GM23338 (cell line): ENCODE results near the gene EPS8. TPM values are rescaled to one million over a fixed set of nuclear protein-coding genes. Genes with fewer than 3 reads are reported as not detected.

Experiments
- ATAC-seq: fragments of 200-7000 bp; cut with Tn5 transposase; 3 replicates; pipeline ENCODE4 v1.9.1; 2020
- DNase-seq: peaks from one replicate; pipeline ENCODE4 v3.0.0-alpha.2; 2015; ENCODE audit warnings: low spot score
- H2AFZ ChIP-seq: fragments of 200-600 bp; sonication (generic); 2 replicates; pipeline ENCODE4 v1.8.0; 2016; ENCODE audit warnings: antibody characterized with exemption, mild to moderate bottlenecking, moderate library complexity
- H3F3A ChIP-seq: fragments of 200-600 bp; sonication (generic); replicated peaks from 2 replicates; pipeline ENCODE4 v1.8.0; 2017; ENCODE audit warnings: antibody characterized with exemption, mixed run types, low read depth
- H3K27ac ChIP-seq: fragments of 200-600 bp; sonication (generic); 2 replicates; pipeline ENCODE4 v1.6.1; 2016; ENCODE audit warnings: low read depth
- H3K27me3 ChIP-seq: fragments of 200-600 bp; sonication (generic); 2 replicates; pipeline ENCODE4 v1.8.0; 2016; ENCODE audit warnings: mild to moderate bottlenecking, mixed run types, moderate library complexity; ENCODE audit not compliant: insufficient read depth
- H3K36me3 ChIP-seq: fragments of 200-600 bp; sonication (generic); 2 replicates; pipeline ENCODE4 v1.8.0; 2016; ENCODE audit warnings: mild to moderate bottlenecking; ENCODE audit not compliant: insufficient read depth
- H3K4me1 ChIP-seq: fragments of 200-600 bp; sonication (generic); 2 replicates; pipeline ENCODE4 v1.8.0; 2016; ENCODE audit warnings: mild to moderate bottlenecking, moderate library complexity; ENCODE audit not compliant: insufficient read depth
- H3K4me2 ChIP-seq: fragments of 200-600 bp; sonication (generic); 2 replicates; pipeline ENCODE4 v1.7.1; 2017; ENCODE audit warnings: mixed run types
- H3K4me3 ChIP-seq: fragments of 200-600 bp; sonication (generic); 2 replicates; pipeline ENCODE4 v1.6.1; 2016; ENCODE audit warnings: mixed run types
- H3K79me2 ChIP-seq: fragments of 200-600 bp; sonication (generic); replicated peaks from 2 replicates; pipeline ENCODE4 v1.8.0; 2017; ENCODE audit warnings: mild to moderate bottlenecking; ENCODE audit not compliant: insufficient read depth
- H3K9me2 ChIP-seq: fragments of 200-600 bp; sonication (generic); 2 replicates; pipeline ENCODE4 v1.8.0; 2017; ENCODE audit not compliant: insufficient read depth
- H4K20me1 ChIP-seq: fragments of 200-600 bp; sonication (generic); replicated peaks from 2 replicates; pipeline ENCODE4 v1.8.0; 2017; ENCODE audit warnings: mild to moderate bottlenecking; ENCODE audit not compliant: insufficient read depth
- H3K27ac Mint-ChIP-seq: 2 replicates; pipeline ENCODE4 v1.8.0; 2020; ENCODE audit warnings: inconsistent platforms, mild to moderate bottlenecking, moderate library complexity, mixed read lengths
- H3K27me3 Mint-ChIP-seq: 3 replicates; pipeline ENCODE4 v1.8.0; 2022; ENCODE audit warnings: low read depth, mild to moderate bottlenecking, moderate library complexity, mixed read lengths, inconsistent platforms; ENCODE audit not compliant: insufficient read depth, poor library complexity
- H3K36me3 Mint-ChIP-seq: 3 replicates; pipeline ENCODE4 v1.8.0; 2021; ENCODE audit warnings: low read depth, mild to moderate bottlenecking, inconsistent platforms, moderate library complexity, mixed read lengths
- H3K4me1 Mint-ChIP-seq: 3 replicates; pipeline ENCODE4 v1.8.0; 2020; ENCODE audit warnings: mild to moderate bottlenecking, inconsistent platforms, mixed read lengths
- H3K4me3 Mint-ChIP-seq: 3 replicates; pipeline ENCODE4 v1.8.0; 2021; ENCODE audit warnings: moderate library complexity, mild to moderate bottlenecking, inconsistent platforms, mixed read lengths
- H3K9me3 Mint-ChIP-seq: 3 replicates; pipeline ENCODE4 v1.8.0; 2020; ENCODE audit warnings: moderate library complexity, mild to moderate bottlenecking, inconsistent platforms, mixed read lengths
- CREB1 ChIP-seq: fragments of 250-450 bp; sonication (Bioruptor Pico); IDR thresholded peaks from 2 replicates; pipeline ENCODE4 v1.5.0; 2020; ENCODE audit warnings: low read depth, mild to moderate bottlenecking, moderate library complexity
- ETS1 ChIP-seq: IDR thresholded peaks from 2 replicates; pipeline ENCODE4 v1.6.1; 2016; ENCODE audit warnings: antibody characterized with exemption
- EZH2 ChIP-seq: fragments of 200-600 bp; sonication (generic); IDR thresholded peaks from one replicate; pipeline ENCODE4 v1.8.0; 2017; ENCODE audit warnings: antibody characterized with exemption, mild to moderate bottlenecking, low read depth; ENCODE audit not compliant: unreplicated experiment
- EZH2phosphoT487 ChIP-seq: fragments of 200-600 bp; sonication (generic); IDR thresholded peaks from one replicate; pipeline ENCODE4 v1.8.1; 2018; ENCODE audit warnings: antibody characterized with exemption; ENCODE audit not compliant: unreplicated experiment
- JUNB ChIP-seq: IDR thresholded peaks from one replicate; pipeline ENCODE4 v1.6.1; 2016; ENCODE audit warnings: antibody characterized with exemption; ENCODE audit not compliant: unreplicated experiment
- ZNF331 ChIP-seq: fragments of 250-450 bp; sonication (Bioruptor Pico); IDR thresholded peaks from 2 replicates; pipeline ENCODE4 v1.5.0; 2020; ENCODE audit warnings: low read depth, mild to moderate bottlenecking, moderate library complexity
- polyA plus RNA-seq: library from polyadenylated mRNA; unstranded; fragments of >200 nt; fragmentation: Nextera tagmentation; extraction: Ambion mirVana; gene quantifications from 2 replicates; pipeline ENCODE4 v1.2.1, GENCODE V29; 2016
- total RNA-seq: library from RNA; depleted of rRNA; stranded (reverse); fragments of >200 nt; shearing (Covaris generic); gene quantifications from 2 replicates; pipeline ENCODE4 v1.2.3, GENCODE V29; 2014
- TF ChIP-seq, protein P1 (sequence below): fragments of 250-450 bp; sonication (Bioruptor Pico); IDR thresholded peaks from 2 replicates; pipeline ENCODE4 v1.5.0; 2020; ENCODE audit warnings: mild to moderate bottlenecking, moderate library complexity
- TF ChIP-seq, protein P2 (sequence below), 2 experiments: fragments of 200-600 bp in 1 of 2; sonication (generic) in 1 of 2; conservative IDR thresholded peaks; 2 replicates each; pipeline versions ENCODE4 v1.5.1 to v1.6.1; 2016 to 2017; ENCODE audit warnings: antibody characterized with exemption in 2 of 2, low read depth in 2 of 2, mild to moderate bottlenecking in 2 of 2, moderate library complexity in 1 of 2

Gene EPS8
- total and polyA plus RNA-seq, 2 experiments from 2014 or later, result 3.5 to 5.4 TPM

- Histone ChIP-seq H3K4me1 (0 out of 2 replicates have a peak, but pooled peaks cover 3% of the 10 kb centered on the region), H3K9me2 (no peaks in the 10 kb centered on the region), H3K27me3 (no peaks in the 10 kb centered on the region), H3K4me3 (no peak overlapping the region), H4K20me1 (no peaks in the 10 kb centered on the region), H3K4me2 (no peak overlapping the region), H3F3A (no peaks in the 10 kb centered on the region), H2AFZ (no peak overlapping the region), H3K79me2 (no peaks in the 10 kb centered on the region), H3K27ac (no peak overlapping the region), H3K36me3 (no peaks in the 10 kb centered on the region)
- H3K9me3 Mint-ChIP-seq, result no peaks in the 10 kb centered on the region
- DNase-seq (no peak), ATAC-seq (peak; percentile 59)
- peaks cover 12% of the 10 kb centered on the region for H3K4me1 Mint-ChIP-seq
- no peaks in the 10 kb centered on the region for H3K27me3 Mint-ChIP-seq
- no peak for TF ChIP-seq EZH2phosphoT487
- TF ChIP-seq, protein P1, sequence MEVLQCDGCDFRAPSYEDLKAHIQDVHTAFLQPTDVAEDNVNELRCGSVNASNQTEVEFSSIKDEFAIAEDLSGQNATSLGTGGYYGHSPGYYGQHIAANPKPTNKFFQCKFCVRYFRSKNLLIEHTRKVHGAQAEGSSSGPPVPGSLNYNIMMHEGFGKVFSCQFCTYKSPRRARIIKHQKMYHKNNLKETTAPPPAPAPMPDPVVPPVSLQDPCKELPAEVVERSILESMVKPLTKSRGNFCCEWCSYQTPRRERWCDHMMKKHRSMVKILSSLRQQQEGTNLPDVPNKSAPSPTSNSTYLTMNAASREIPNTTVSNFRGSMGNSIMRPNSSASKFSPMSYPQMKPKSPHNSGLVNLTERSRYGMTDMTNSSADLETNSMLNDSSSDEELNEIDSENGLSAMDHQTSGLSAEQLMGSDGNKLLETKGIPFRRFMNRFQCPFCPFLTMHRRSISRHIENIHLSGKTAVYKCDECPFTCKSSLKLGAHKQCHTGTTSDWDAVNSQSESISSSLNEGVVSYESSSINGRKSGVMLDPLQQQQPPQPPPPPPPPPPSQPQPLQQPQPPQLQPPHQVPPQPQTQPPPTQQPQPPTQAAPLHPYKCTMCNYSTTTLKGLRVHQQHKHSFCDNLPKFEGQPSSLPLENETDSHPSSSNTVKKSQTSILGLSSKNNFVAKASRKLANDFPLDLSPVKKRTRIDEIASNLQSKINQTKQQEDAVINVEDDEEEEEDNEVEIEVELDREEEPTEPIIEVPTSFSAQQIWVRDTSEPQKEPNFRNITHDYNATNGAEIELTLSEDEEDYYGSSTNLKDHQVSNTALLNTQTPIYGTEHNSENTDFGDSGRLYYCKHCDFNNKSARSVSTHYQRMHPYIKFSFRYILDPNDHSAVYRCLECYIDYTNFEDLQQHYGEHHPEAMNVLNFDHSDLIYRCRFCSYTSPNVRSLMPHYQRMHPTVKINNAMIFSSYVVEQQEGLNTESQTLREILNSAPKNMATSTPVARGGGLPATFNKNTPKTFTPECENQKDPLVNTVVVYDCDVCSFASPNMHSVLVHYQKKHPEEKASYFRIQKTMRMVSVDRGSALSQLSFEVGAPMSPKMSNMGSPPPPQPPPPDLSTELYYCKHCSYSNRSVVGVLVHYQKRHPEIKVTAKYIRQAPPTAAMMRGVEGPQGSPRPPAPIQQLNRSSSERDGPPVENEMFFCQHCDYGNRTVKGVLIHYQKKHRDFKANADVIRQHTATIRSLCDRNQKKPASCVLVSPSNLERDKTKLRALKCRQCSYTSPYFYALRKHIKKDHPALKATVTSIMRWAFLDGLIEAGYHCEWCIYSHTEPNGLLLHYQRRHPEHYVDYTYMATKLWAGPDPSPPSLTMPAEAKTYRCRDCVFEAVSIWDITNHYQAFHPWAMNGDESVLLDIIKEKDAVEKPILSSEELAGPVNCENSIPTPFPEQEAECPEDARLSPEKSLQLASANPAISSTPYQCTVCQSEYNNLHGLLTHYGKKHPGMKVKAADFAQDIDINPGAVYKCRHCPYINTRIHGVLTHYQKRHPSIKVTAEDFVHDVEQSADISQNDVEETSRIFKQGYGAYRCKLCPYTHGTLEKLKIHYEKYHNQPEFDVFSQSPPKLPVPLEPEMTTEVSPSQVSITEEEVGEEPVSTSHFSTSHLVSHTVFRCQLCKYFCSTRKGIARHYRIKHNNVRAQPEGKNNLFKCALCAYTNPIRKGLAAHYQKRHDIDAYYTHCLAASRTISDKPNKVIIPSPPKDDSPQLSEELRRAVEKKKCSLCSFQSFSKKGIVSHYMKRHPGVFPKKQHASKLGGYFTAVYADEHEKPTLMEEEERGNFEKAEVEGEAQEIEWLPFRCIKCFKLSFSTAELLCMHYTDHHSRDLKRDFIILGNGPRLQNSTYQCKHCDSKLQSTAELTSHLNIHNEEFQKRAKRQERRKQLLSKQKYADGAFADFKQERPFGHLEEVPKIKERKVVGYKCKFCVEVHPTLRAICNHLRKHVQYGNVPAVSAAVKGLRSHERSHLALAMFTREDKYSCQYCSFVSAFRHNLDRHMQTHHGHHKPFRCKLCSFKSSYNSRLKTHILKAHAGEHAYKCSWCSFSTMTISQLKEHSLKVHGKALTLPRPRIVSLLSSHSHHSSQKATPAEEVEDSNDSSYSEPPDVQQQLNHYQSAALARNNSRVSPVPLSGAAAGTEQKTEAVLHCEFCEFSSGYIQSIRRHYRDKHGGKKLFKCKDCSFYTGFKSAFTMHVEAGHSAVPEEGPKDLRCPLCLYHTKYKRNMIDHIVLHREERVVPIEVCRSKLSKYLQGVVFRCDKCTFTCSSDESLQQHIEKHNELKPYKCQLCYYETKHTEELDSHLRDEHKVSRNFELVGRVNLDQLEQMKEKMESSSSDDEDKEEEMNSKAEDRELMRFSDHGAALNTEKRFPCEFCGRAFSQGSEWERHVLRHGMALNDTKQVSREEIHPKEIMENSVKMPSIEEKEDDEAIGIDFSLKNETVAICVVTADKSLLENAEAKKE (CRISPR knock-in tag), result no peak
- no peak for TF ChIP-seq CREB1 (CRISPR knock-in tag)
- no peak overlapping the region for H3K27ac Mint-ChIP-seq
- H3K4me3 Mint-ChIP-seq, result no peak overlapping the region
- no peaks in the 10 kb centered on the region for H3K36me3 Mint-ChIP-seq
Observed at GRCh38 chr12:15650399-15651128, 138.6 kb downstream of the EPS8 start.

DNA sequence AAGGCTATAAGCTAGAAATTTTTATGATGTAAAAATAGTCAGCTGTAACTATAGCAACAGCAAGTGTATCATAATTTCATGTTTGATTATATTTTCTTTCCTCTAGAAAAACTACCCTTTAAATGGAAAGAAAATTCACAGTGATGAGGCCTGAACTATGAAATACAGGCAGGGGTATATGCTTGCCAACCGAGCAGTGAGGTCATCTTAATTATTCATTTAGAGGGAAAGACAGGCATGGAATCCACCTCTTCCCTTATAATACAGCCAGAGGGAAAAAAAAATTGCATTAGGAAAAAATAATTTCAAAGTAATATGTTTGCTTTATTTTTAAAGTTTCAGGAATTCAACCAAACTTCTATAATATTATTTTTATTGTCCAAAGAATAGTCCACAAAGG lies 139.8 kb downstream of the EPS8 start:
- ATAC-seq, result no peak
- TF ChIP-seq, protein P2, sequence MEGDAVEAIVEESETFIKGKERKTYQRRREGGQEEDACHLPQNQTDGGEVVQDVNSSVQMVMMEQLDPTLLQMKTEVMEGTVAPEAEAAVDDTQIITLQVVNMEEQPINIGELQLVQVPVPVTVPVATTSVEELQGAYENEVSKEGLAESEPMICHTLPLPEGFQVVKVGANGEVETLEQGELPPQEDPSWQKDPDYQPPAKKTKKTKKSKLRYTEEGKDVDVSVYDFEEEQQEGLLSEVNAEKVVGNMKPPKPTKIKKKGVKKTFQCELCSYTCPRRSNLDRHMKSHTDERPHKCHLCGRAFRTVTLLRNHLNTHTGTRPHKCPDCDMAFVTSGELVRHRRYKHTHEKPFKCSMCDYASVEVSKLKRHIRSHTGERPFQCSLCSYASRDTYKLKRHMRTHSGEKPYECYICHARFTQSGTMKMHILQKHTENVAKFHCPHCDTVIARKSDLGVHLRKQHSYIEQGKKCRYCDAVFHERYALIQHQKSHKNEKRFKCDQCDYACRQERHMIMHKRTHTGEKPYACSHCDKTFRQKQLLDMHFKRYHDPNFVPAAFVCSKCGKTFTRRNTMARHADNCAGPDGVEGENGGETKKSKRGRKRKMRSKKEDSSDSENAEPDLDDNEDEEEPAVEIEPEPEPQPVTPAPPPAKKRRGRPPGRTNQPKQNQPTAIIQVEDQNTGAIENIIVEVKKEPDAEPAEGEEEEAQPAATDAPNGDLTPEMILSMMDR (conservative IDR thresholded peaks at IDR 0.05; ENCODE audit: low read depth in 2 of 2), result no peak
- TF ChIP-seq EZH2 (no peak), EZH2phosphoT487 (no peak), ETS1 (no peak), JUNB (no peak), ZNF331 (no peak)

More for the DNA sequence above, 139.8 kb downstream of the EPS8 start:
- H3K27ac Mint-ChIP-seq, result no peak overlapping the region
- Histone ChIP-seq H3F3A (no peaks in the 10 kb centered on the region), H3K27me3 (no peaks in the 10 kb centered on the region), H3K4me3 (no peak overlapping the region), H3K79me2 (no peaks in the 10 kb centered on the region), H3K4me1 (0 out of 2 replicates have a peak, but pooled peaks cover 3% of the 10 kb centered on the region), H2AFZ (no peak overlapping the region), H3K9me2 (no peaks in the 10 kb centered on the region), H3K4me2 (no peak overlapping the region), H3K27ac (no peak overlapping the region), H4K20me1 (no peaks in the 10 kb centered on the region), H3K36me3 (no peaks in the 10 kb centered on the region)
- no peaks in the 10 kb centered on the region for H3K27me3 Mint-ChIP-seq
- no peaks in the 10 kb centered on the region for H3K9me3 Mint-ChIP-seq
- H3K36me3 Mint-ChIP-seq, result no peaks in the 10 kb centered on the region; the same call in 2 of the 3 replicates
- peaks cover 12% of the 10 kb centered on the region for H3K4me1 Mint-ChIP-seq
- H3K4me3 Mint-ChIP-seq, result no peak overlapping the region
- no peak for DNase-seq
